CD4-positive, alpha-beta T cell treated with Interleukin-17A for 1 hour (primary cell): ENCODE results near the gene TNPO2.

Experiments
- DNase-seq: peaks from one replicate; pipeline ENCODE4 v3.0.0-alpha.2; 2020

The TNPO2 gene

GRCh38 chr19:12723641-12724426 lies at the start of gene TNPO2:
Gene TNPO2 (minus strand): TSS chr19:12723932. CDS start chr19:12720977, 2,955 bp downstream.
- DNase-seq, result peak; percentile 72

- no peak for DNase-seq
Observed at GRCh38 chr19:12772323-12772722, 48.6 kb upstream of the TNPO2 start.

- no peak for DNase-seq
Observed at GRCh38 chr19:12770922-12771321, 47.2 kb upstream of the TNPO2 start.

- DNase-seq, result peak; percentile 79
Observed at GRCh38 chr19:12769689-12770088, 46.0 kb upstream of the TNPO2 start.

- DNase-seq, result no peak
Observed at GRCh38 chr19:12767666-12768065, 43.9 kb upstream of the TNPO2 start.

GRCh38 chr19:12767150-12767549 lies 43.4 kb upstream of the TNPO2 start:
- DNase-seq, result no peak

- peak; percentile 85 for DNase-seq
Observed at GRCh38 chr19:12766051-12766521, 42.4 kb upstream of the TNPO2 start.

- DNase-seq, result no peak
Observed at GRCh38 chr19:12764698-12765097, 41.0 kb upstream of the TNPO2 start.

GRCh38 chr19:12763100-12763499 lies 39.4 kb upstream of the TNPO2 start:
- no peak for DNase-seq

GRCh38 chr19:12759686-12760085 lies 36.0 kb upstream of the TNPO2 start:
- DNase-seq, result no peak

GRCh38 chr19:12757544-12758274 lies 34.0 kb upstream of the TNPO2 start:
- peak; percentile 66 for DNase-seq

GRCh38 chr19:12756150-12756883 lies 32.6 kb upstream of the TNPO2 start:
- no peak for DNase-seq

GRCh38 chr19:12754465-12755196 lies 30.9 kb upstream of the TNPO2 start:
- DNase-seq, result no peak

- DNase-seq, result no peak
Observed at GRCh38 chr19:12752056-12752781, 28.5 kb upstream of the TNPO2 start.

- no peak for DNase-seq
Observed at GRCh38 chr19:12751635-12752034, 27.9 kb upstream of the TNPO2 start, which contains the start of gene BEST2. Gene BEST2 (plus strand): TSS chr19:12751791. CDS start chr19:12752593, 802 bp downstream.

GRCh38 chr19:12750851-12751250 lies 27.1 kb upstream of the TNPO2 start:
- DNase-seq, result no peak

- DNase-seq, result no peak
Observed at GRCh38 chr19:12749938-12750521, 26.3 kb upstream of the TNPO2 start.

- DNase-seq, result no peak
Observed at GRCh38 chr19:12748489-12748888, 24.8 kb upstream of the TNPO2 start.

- no peak for DNase-seq
Observed at GRCh38 chr19:12745166-12745897, 21.6 kb upstream of the TNPO2 start.

- DNase-seq, result no peak
Observed at GRCh38 chr19:12737835-12738351, 14.2 kb upstream of the TNPO2 start.
